ENCODE measurements around the gene ATG2B. TPM values are rescaled to one million over a fixed set of nuclear protein-coding genes. Genes with fewer than 3 reads are reported as not detected.

ATG2B gene
- total and polyA plus RNA-seq, 10 of the 15 experiments (the other 5 are each of a cell fraction or from before 2014, with no cell fraction given), result 0.84 to 15.4 (median 9.9) TPM

DNA sequence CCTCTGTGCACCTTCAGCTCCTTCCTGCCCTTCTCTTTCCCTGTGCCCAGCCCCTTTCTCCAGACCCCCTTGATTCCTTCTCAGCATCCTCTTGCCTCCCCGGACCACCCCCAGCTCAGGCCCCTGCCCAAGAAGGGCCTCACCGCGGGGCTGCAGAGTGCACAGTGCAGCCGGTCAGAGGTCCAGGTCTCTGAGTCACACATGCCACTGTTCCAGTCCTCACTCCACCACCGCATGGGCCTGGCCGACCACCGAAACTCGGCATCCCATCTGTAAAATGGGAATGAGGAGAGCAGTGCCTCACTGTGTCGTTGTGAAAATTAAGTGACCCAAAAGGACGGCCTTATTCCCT lies 93.8 kb downstream of the ATG2B start:
- TF ChIP-seq GABPA (IDR thresholded peaks at IDR 0.05; ENCODE audit: low read depth), result no peak
- no peak for TF ChIP-seq RELA (IDR thresholded peaks at IDR 0.05; ENCODE audit: borderline replicate concordance, partially characterized antibody)
- TF ChIP-seq, protein P1, sequence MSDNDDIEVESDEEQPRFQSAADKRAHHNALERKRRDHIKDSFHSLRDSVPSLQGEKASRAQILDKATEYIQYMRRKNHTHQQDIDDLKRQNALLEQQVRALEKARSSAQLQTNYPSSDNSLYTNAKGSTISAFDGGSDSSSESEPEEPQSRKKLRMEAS (IDR thresholded peaks at IDR 0.05; ENCODE audit: low read depth, low read length), result no peak
- TF ChIP-seq SREBF2 (IDR thresholded peaks at IDR 0.05; ENCODE audit: low read length), result no peak
- TF ChIP-seq POLR2A (IDR thresholded peaks at IDR 0.05; ENCODE audit: low read depth, low read length), result no peak
- TF ChIP-seq, protein P2, sequence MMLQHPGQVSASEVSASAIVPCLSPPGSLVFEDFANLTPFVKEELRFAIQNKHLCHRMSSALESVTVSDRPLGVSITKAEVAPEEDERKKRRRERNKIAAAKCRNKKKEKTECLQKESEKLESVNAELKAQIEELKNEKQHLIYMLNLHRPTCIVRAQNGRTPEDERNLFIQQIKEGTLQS (IDR thresholded peaks at IDR 0.05; ENCODE audit: borderline replicate concordance, extremely low read depth, low read depth, low read length), result no peak
- TF ChIP-seq MTA2 (IDR thresholded peaks at IDR 0.05; ENCODE audit: low read depth), result no peak
- TF ChIP-seq, protein P3, sequence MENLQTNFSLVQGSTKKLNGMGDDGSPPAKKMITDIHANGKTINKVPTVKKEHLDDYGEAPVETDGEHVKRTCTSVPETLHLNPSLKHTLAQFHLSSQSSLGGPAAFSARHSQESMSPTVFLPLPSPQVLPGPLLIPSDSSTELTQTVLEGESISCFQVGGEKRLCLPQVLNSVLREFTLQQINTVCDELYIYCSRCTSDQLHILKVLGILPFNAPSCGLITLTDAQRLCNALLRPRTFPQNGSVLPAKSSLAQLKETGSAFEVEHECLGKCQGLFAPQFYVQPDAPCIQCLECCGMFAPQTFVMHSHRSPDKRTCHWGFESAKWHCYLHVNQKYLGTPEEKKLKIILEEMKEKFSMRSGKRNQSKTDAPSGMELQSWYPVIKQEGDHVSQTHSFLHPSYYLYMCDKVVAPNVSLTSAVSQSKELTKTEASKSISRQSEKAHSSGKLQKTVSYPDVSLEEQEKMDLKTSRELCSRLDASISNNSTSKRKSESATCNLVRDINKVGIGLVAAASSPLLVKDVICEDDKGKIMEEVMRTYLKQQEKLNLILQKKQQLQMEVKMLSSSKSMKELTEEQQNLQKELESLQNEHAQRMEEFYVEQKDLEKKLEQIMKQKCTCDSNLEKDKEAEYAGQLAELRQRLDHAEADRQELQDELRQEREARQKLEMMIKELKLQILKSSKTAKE (IDR thresholded peaks at IDR 0.05; ENCODE audit: low read depth, poor library complexity, severe bottlenecking), result no peak
- Histone ChIP-seq H3K79me2 (ENCODE audit: control insufficient read depth, insufficient read depth, low read length) (no peaks in the 10 kb centered on the region), H3K27ac (ENCODE audit: control insufficient read depth, insufficient read depth) (no peak overlapping the region), H3K27me3 (replicated peaks in 1 of 2; ENCODE audit: control insufficient read depth in 2 of 2, insufficient read depth in 2 of 2, low read length in 1 of 2) (peaks cover 0 to 1% of the 10 kb centered on the region in 2 experiments; a peak in 2 of 4 replicates), H4K20me1 (ENCODE audit: control insufficient read depth, insufficient read depth) (no peaks in the 10 kb centered on the region), H3K4me3 (no peak overlapping the region), H3K9ac (ENCODE audit: control insufficient read depth, insufficient read depth, low read length) (no peak overlapping the region), H3K4me2 (ENCODE audit: control insufficient read depth, insufficient read depth) (no peak overlapping the region), H3K9me3 (replicated peaks; ENCODE audit: control insufficient read depth, insufficient read depth, low read length) (no peaks in the 10 kb centered on the region), H3K36me3 (ENCODE audit: control insufficient read depth in 2 of 2, insufficient read depth in 2 of 2, low read length in 1 of 2) (no peaks in the 10 kb centered on the region), H3K4me1 (ENCODE audit: control insufficient read depth, insufficient read depth, low read length) (no peaks in the 10 kb centered on the region), H2AFZ (ENCODE audit: control insufficient read depth, low read depth, low read length) (no peak overlapping the region)
- no peak for FAIRE-seq
- whole genome bisulfite sequencing (ENCODE audit: insufficient coverage, insufficient replicate concordance, low lambda C conversion rate, missing lambda C conversion rate), result 53% methylated on average over 10 of the region's 10 CpGs
- intact Hi-C loops (cut with micrococcal nuclease; ENCODE audit: unreplicated experiment), result no loop called here
- DNase-seq (ENCODE audit: low read depth, low spot score), result no peak
- ATAC-seq, result no peak
- ChIA-PET SMC1A (ENCODE audit: uncharacterized antibody, unreplicated experiment) (no interaction called here), POLR2A (no interaction called here), RAD21 (ENCODE audit: unreplicated experiment) (no interaction called here), CTCF (interaction anchor here (0.6 kb wide), 1 partner anchor 164 kb away, joined by 3 read pairs; no protein-coding TSS in a partner anchor)
- no TSS peak for BruUV-seq (replicated peaks)
- in situ Hi-C loops (cut with MboI), result no loop called here
